Liver (tissue), 9 donors: ENCODE data around the gene TESMIN. TPM values are rescaled to one million over a fixed set of nuclear protein-coding genes. Genes with fewer than 3 reads are reported as not detected.

Source experiments
- DNase-seq: peaks from one replicate; pipeline ENCODE4 v3.0.0-alpha.2; 2017; ENCODE audit warnings: low spot score
- H3K27ac ChIP-seq, 2 donors: one replicate each; pipeline ENCODE4 v1.7.0; 2013; ENCODE audit warnings: inconsistent platforms in 2 of 2, low read length in 2 of 2, control low read depth in 1 of 2, low read depth in 1 of 2, mild to moderate bottlenecking in 1 of 2
- H3K27me3 ChIP-seq, 4 donors: one replicate each; pipeline versions ENCODE4 v1.6.1 to v1.7.0; 2013; ENCODE audit warnings: low read length in 3 of 4, inconsistent platforms in 1 of 4, mild to moderate bottlenecking in 1 of 4, moderate library complexity in 1 of 4; ENCODE audit not compliant: control insufficient read depth in 4 of 4, insufficient read depth in 4 of 4
- H3K36me3 ChIP-seq, 4 donors: one replicate each; pipeline versions ENCODE4 v1.6.1 to v1.7.0; 2013; ENCODE audit warnings: low read length in 3 of 4, mild to moderate bottlenecking in 3 of 4, low read depth in 1 of 4, moderate library complexity in 1 of 4; ENCODE audit not compliant: control insufficient read depth in 4 of 4, insufficient read depth in 3 of 4
- H3K4me1 ChIP-seq, 4 donors: one replicate each; pipeline versions ENCODE4 v1.6.1 to v1.7.0; 2013; ENCODE audit warnings: low read length in 3 of 4, mild to moderate bottlenecking in 3 of 4, moderate library complexity in 1 of 4; ENCODE audit not compliant: control insufficient read depth in 4 of 4, insufficient read depth in 4 of 4
- H3K4me3 ChIP-seq, 3 donors: one replicate each; pipeline versions ENCODE4 v1.6.1 to v1.7.0; 2013; ENCODE audit warnings: low read length in 3 of 3, control low read depth in 1 of 3, low read depth in 1 of 3, mild to moderate bottlenecking in 1 of 3
- H3K9ac ChIP-seq, 2 donors: one replicate each; pipeline ENCODE4 v1.7.0; 2013; ENCODE audit warnings: low read length in 2 of 2, mild to moderate bottlenecking in 2 of 2, moderate library complexity in 2 of 2, control low read depth in 1 of 2, low read depth in 1 of 2
- H3K9me3 ChIP-seq, 4 donors: one replicate each; pipeline versions ENCODE4 v1.6.1 to v1.7.0; 2013; ENCODE audit warnings: low read length in 3 of 4; ENCODE audit not compliant: control insufficient read depth in 4 of 4
- EGR1 ChIP-seq, 2 donors: IDR thresholded peaks; 2 replicates each; pipeline ENCODE4 v1.6.1; 2016 to 2018; ENCODE audit warnings: antibody characterized with exemption in 2 of 2, low read depth in 2 of 2
- FOXA1 ChIP-seq: IDR thresholded peaks from 2 replicates; pipeline ENCODE4 v1.6.1; 2016; ENCODE audit warnings: antibody characterized with exemption
- FOXA2 ChIP-seq: IDR thresholded peaks from 2 replicates; pipeline ENCODE4 v1.6.1; 2016; ENCODE audit warnings: antibody characterized with exemption
- GABPA ChIP-seq, 2 donors: IDR thresholded peaks in 1 of 2; conservative IDR thresholded peaks in 1 of 2; 2 replicates each; pipeline ENCODE4 v1.6.1; 2016; ENCODE audit warnings: antibody characterized with exemption in 2 of 2, mild to moderate bottlenecking in 1 of 2, moderate library complexity in 1 of 2
- HNF4A ChIP-seq, 2 donors: conservative IDR thresholded peaks; 2 replicates each; pipeline ENCODE4 v1.6.1; 2016; ENCODE audit warnings: antibody characterized with exemption in 2 of 2, mild to moderate bottlenecking in 2 of 2
- HNF4G ChIP-seq: IDR thresholded peaks from 2 replicates; pipeline ENCODE4 v1.6.1; 2016; ENCODE audit warnings: antibody characterized with exemption
- JUND ChIP-seq, 2 donors: IDR thresholded peaks; 2 replicates each; pipeline ENCODE4 v1.6.1; 2016; ENCODE audit warnings: antibody characterized with exemption in 2 of 2
- MAX ChIP-seq: IDR thresholded peaks from 2 replicates; pipeline ENCODE4 v1.6.1; 2016; ENCODE audit warnings: antibody characterized with exemption
- NR2F2 ChIP-seq: IDR thresholded peaks from 2 replicates; pipeline ENCODE4 v1.6.1; 2016; ENCODE audit warnings: antibody characterized with exemption
- RAD21 ChIP-seq, 2 donors: IDR thresholded peaks; 2 replicates each; pipeline ENCODE4 v1.6.1; 2016; ENCODE audit warnings: antibody characterized with exemption in 2 of 2, mild to moderate bottlenecking in 2 of 2
- RXRA ChIP-seq, 2 donors: IDR thresholded peaks; 2 replicates each; pipeline ENCODE4 v1.6.1; 2017 to 2018; ENCODE audit warnings: antibody characterized with exemption in 2 of 2, mild to moderate bottlenecking in 1 of 2
- SP1 ChIP-seq: IDR thresholded peaks from 2 replicates; pipeline ENCODE4 v1.6.1; 2018; ENCODE audit warnings: antibody characterized with exemption, mild to moderate bottlenecking
- TAF1 ChIP-seq: conservative IDR thresholded peaks from 2 replicates; pipeline ENCODE4 v1.6.1; 2016; ENCODE audit warnings: antibody characterized with exemption, mild to moderate bottlenecking
- YY1 ChIP-seq: IDR thresholded peaks from 2 replicates; pipeline ENCODE4 v1.6.1; 2016; ENCODE audit warnings: antibody characterized with exemption, mild to moderate bottlenecking
- WGBS: extraction: QIAGEN DNeasy Blood & Tissue Kit; methylation state at CpG from one replicate; pipeline ENCODE4 v1.1.7; 2013; 5-methylcytosine and 5-hydroxymethylcytosine counted together
- polyA plus RNA-seq, 2 donors: library from polyadenylated mRNA; stranded (reverse) in 1 of 2; unstranded in 1 of 2; fragments of 200-250 nt in 1 of 2; fragments of >200 nt in 1 of 2; fragmentation: Nextera tagmentation in 1 of 2; extraction: Ambion mirVana in 1 of 2; gene quantifications; one replicate each; pipeline versions ENCODE4 v1.2.1 to v1.2.3, GENCODE V29; 2013 to 2015
- total RNA-seq, 2 donors: library from RNA; depleted of rRNA; stranded (reverse); fragments of >200 nt; gene quantifications; one replicate each; pipeline ENCODE4 v1.2.3, GENCODE V29; 2014
- TF ChIP-seq, protein P1 (sequence below): IDR thresholded peaks from 2 replicates; pipeline ENCODE4 v1.6.1; 2016; ENCODE audit warnings: antibody characterized with exemption
- TF ChIP-seq, protein P2 (sequence below): fragments of 150-350 bp; IDR thresholded peaks from 2 replicates; pipeline ENCODE4 v1.5.1; 2017; ENCODE audit warnings: improper control_type of control experiment, low read depth, low read length; ENCODE audit not compliant: missing input control
- TF ChIP-seq, protein P3 (sequence below): IDR thresholded peaks from 2 replicates; pipeline ENCODE4 v1.6.1; 2016; ENCODE audit warnings: antibody characterized with exemption
- TF ChIP-seq, protein P4 (sequence below): IDR thresholded peaks from 2 replicates; pipeline ENCODE4 v1.6.1; 2016; ENCODE audit warnings: antibody characterized with exemption, mild to moderate bottlenecking
- donor health status: healthy.
- donor health status: healthy.
- donor health status: healthy.
- donor health status: healthy.
- donor health status: healthy.

The TESMIN gene
- total and polyA plus RNA-seq, 4 donors = 0.27 to 2.5 (median 0.62) TPM

DNA sequence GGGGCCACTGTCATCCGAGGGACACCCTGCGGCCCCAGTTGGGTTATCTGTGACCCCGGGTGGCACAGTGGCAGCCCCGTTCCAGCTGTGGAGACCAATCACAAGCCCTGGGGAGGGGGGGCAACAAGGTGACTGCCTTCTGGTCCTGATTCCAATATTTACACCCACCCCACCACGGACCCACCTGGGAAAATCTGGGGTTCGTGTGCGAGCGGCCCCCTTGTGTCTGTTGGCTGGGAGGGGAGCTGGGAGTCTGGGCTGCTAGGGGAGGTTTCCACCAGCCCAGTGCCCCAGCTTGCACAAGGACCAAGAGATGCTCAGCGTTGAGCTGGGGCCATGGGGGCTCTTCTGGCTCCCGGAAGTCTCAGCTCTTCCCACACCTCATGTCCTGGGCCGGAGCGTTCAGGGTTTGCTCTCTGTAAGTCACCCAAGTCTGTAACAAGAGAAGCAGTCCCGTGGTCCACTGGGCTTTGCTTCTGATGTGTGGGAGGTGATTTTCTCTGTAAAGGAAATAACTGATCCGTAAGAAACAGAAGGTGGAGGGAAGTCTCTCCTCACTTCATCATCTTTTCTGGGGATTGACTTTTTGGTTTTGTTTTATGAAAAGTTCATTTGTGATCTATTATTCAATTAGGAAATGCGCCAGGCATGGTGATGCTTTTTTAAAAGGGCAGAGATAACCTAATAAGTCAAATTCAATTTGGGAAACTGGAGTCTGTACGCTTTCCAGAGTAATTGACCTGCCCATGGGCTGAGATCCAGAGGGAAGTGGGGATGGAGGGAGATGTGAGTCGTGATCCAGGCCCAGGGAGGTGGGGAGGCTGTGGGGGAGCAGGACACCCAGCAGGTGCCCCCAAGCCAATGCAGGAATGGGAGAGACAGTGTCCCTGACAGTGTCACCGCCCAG is 89.4 kb downstream of the TESMIN start:
- DNase-seq = no peak
- no peaks in the 10 kb centered on the region for H3K4me1 ChIP-seq
- no peak overlapping the region for H3K27ac ChIP-seq
- TF ChIP-seq HNF4G (no peak), MAX (no peak), EGR1 (IDR thresholded peaks at IDR 0.05; ENCODE audit: low read depth in 2 of 2) (no peak), FOXA1 (no peak), RXRA (IDR thresholded peaks at IDR 0.05) (no peak), GABPA (IDR thresholded peaks at IDR 0.05 in 1 of 2, conservative IDR thresholded peaks at IDR 0.05 in 1 of 2) (no peak), NR2F2 (no peak), RAD21 (IDR thresholded peaks at IDR 0.05) (no peak), YY1 (no peak), HNF4A (conservative IDR thresholded peaks at IDR 0.05) (no peak), SP1 (no peak), JUND (IDR thresholded peaks at IDR 0.05) (no peak), TAF1 (no peak), FOXA2 (no peak)
- TF ChIP-seq, protein P1, sequence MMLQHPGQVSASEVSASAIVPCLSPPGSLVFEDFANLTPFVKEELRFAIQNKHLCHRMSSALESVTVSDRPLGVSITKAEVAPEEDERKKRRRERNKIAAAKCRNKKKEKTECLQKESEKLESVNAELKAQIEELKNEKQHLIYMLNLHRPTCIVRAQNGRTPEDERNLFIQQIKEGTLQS = no peak
- TF ChIP-seq, protein P2, sequence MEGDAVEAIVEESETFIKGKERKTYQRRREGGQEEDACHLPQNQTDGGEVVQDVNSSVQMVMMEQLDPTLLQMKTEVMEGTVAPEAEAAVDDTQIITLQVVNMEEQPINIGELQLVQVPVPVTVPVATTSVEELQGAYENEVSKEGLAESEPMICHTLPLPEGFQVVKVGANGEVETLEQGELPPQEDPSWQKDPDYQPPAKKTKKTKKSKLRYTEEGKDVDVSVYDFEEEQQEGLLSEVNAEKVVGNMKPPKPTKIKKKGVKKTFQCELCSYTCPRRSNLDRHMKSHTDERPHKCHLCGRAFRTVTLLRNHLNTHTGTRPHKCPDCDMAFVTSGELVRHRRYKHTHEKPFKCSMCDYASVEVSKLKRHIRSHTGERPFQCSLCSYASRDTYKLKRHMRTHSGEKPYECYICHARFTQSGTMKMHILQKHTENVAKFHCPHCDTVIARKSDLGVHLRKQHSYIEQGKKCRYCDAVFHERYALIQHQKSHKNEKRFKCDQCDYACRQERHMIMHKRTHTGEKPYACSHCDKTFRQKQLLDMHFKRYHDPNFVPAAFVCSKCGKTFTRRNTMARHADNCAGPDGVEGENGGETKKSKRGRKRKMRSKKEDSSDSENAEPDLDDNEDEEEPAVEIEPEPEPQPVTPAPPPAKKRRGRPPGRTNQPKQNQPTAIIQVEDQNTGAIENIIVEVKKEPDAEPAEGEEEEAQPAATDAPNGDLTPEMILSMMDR = no peak
- TF ChIP-seq, protein P3, sequence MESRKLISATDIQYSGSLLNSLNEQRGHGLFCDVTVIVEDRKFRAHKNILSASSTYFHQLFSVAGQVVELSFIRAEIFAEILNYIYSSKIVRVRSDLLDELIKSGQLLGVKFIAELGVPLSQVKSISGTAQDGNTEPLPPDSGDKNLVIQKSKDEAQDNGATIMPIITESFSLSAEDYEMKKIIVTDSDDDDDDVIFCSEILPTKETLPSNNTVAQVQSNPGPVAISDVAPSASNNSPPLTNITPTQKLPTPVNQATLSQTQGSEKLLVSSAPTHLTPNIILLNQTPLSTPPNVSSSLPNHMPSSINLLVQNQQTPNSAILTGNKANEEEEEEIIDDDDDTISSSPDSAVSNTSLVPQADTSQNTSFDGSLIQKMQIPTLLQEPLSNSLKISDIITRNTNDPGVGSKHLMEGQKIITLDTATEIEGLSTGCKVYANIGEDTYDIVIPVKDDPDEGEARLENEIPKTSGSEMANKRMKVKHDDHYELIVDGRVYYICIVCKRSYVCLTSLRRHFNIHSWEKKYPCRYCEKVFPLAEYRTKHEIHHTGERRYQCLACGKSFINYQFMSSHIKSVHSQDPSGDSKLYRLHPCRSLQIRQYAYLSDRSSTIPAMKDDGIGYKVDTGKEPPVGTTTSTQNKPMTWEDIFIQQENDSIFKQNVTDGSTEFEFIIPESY = no peak
- TF ChIP-seq, protein P4, sequence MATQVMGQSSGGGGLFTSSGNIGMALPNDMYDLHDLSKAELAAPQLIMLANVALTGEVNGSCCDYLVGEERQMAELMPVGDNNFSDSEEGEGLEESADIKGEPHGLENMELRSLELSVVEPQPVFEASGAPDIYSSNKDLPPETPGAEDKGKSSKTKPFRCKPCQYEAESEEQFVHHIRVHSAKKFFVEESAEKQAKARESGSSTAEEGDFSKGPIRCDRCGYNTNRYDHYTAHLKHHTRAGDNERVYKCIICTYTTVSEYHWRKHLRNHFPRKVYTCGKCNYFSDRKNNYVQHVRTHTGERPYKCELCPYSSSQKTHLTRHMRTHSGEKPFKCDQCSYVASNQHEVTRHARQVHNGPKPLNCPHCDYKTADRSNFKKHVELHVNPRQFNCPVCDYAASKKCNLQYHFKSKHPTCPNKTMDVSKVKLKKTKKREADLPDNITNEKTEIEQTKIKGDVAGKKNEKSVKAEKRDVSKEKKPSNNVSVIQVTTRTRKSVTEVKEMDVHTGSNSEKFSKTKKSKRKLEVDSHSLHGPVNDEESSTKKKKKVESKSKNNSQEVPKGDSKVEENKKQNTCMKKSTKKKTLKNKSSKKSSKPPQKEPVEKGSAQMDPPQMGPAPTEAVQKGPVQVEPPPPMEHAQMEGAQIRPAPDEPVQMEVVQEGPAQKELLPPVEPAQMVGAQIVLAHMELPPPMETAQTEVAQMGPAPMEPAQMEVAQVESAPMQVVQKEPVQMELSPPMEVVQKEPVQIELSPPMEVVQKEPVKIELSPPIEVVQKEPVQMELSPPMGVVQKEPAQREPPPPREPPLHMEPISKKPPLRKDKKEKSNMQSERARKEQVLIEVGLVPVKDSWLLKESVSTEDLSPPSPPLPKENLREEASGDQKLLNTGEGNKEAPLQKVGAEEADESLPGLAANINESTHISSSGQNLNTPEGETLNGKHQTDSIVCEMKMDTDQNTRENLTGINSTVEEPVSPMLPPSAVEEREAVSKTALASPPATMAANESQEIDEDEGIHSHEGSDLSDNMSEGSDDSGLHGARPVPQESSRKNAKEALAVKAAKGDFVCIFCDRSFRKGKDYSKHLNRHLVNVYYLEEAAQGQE = no peak
- WGBS = 83% methylated on average over 18 of the region's 18 CpGs
- no peak overlapping the region for H3K9ac ChIP-seq
- H3K9me3 ChIP-seq = no peaks in the 10 kb centered on the region
- H3K4me3 ChIP-seq = no peak overlapping the region
- no peaks in the 10 kb centered on the region for H3K27me3 ChIP-seq
- H3K36me3 ChIP-seq = no peaks in the 10 kb centered on the region
